Non-pigmented ciliary epithelial cell (primary cell): ENCODE results near the gene SETD6.
"Not testable (repeated sequence)": the region's sequence is repeated elsewhere in the genome, so short reads cannot be mapped to it uniquely, and the experiment has no call there.

Experiments
- DNase-seq: peaks from one replicate; pipeline ENCODE4 v3.0.0-alpha.2; 2010; ENCODE audit warnings: low read depth

The SETD6 gene

GRCh38 chr16:58515125-58515870, at the start of gene SETD6:
Gene SETD6 (plus strand): TSS chr16:58515517. CDS start chr16:58515538, 21 bp downstream.
- peak; percentile 58 for DNase-seq

GRCh38 chr16:58465817-58466216, 49.5 kb upstream of the SETD6 start:
- no peak for DNase-seq

- DNase-seq: no peak
Observed at GRCh38 chr16:58466396-58466795, 48.9 kb upstream of the SETD6 start.

GRCh38 chr16:58467905-58468304, 47.4 kb upstream of the SETD6 start:
- no peak for DNase-seq

GRCh38 chr16:58471209-58471975, 43.9 kb upstream of the SETD6 start:
- no peak for DNase-seq

GRCh38 chr16:58472266-58472665, 43.1 kb upstream of the SETD6 start:
- DNase-seq: no peak

GRCh38 chr16:58472827-58473226, 42.5 kb upstream of the SETD6 start:
- no peak for DNase-seq

- DNase-seq: no peak
Observed at GRCh38 chr16:58474296-58474695, 41.0 kb upstream of the SETD6 start.

- DNase-seq: no peak
Observed at GRCh38 chr16:58475091-58475619, 40.2 kb upstream of the SETD6 start.

GRCh38 chr16:58476791-58477190, 38.5 kb upstream of the SETD6 start:
- no peak for DNase-seq

- DNase-seq: no peak
Observed at GRCh38 chr16:58478427-58478826, 36.9 kb upstream of the SETD6 start.

GRCh38 chr16:58481226-58481869, 34.0 kb upstream of the SETD6 start:
- no peak for DNase-seq

- DNase-seq: no peak
Observed at GRCh38 chr16:58481931-58482330, 33.4 kb upstream of the SETD6 start.

- DNase-seq: no peak
Observed at GRCh38 chr16:58485184-58485887, 30.0 kb upstream of the SETD6 start.

- peak; percentile 34 for DNase-seq
Observed at GRCh38 chr16:58487566-58488351, 27.6 kb upstream of the SETD6 start.

GRCh38 chr16:58488531-58488930, 26.8 kb upstream of the SETD6 start:
- no peak for DNase-seq

- DNase-seq: no peak
Observed at GRCh38 chr16:58490065-58490464, 25.3 kb upstream of the SETD6 start.

GRCh38 chr16:58490539-58490938, 24.8 kb upstream of the SETD6 start:
- DNase-seq: not testable (repeated sequence)

GRCh38 chr16:58492066-58492465, 23.3 kb upstream of the SETD6 start:
- no peak for DNase-seq

GRCh38 chr16:58492735-58493134, 22.6 kb upstream of the SETD6 start:
- no peak for DNase-seq

GRCh38 chr16:58493756-58494431, 21.4 kb upstream of the SETD6 start:
- DNase-seq: no peak
